Mucosa of descending colon (tissue), 3 donors: ENCODE measurements around the gene ANKRD62. TPM values are rescaled to one million over a fixed set of nuclear protein-coding genes. Genes with fewer than 3 reads are reported as not detected.

Experiments used
- ATAC-seq: fragments of 200-7000 bp; cut with Tn5 transposase; one replicate; pipeline ENCODE4 v1.9.1; 2020; ENCODE audit warnings: mild to moderate bottlenecking, moderate library complexity
- DNase-seq, 3 donors: peaks; one replicate each; pipeline ENCODE4 v3.0.0-alpha.2; 2020
- H3K36me3 ChIP-seq: fragments of 200-600 bp; one replicate; pipeline ENCODE4 v1.8.0; 2021; ENCODE audit warnings: low read depth, mild to moderate bottlenecking
- H3K4me1 ChIP-seq: fragments of 200-600 bp; one replicate; pipeline ENCODE4 v1.8.0; 2021; ENCODE audit warnings: low read depth, mild to moderate bottlenecking
- H3K4me3 ChIP-seq: fragments of 200-600 bp; one replicate; pipeline ENCODE4 v1.8.0; 2021; ENCODE audit warnings: mild to moderate bottlenecking
- H3K9me3 ChIP-seq: fragments of 200-600 bp; one replicate; pipeline ENCODE4 v1.8.0; 2021; ENCODE audit warnings: mild to moderate bottlenecking
- intact Hi-C, 2 donors: fragments of 100-400 bp; cut with DNase I in 1 of 2; cut with micrococcal nuclease in 1 of 2; formaldehyde crosslinking; loops; one replicate each; pipeline versions ENCODE4 v1.11.0 to v1.11.1; 2022; cut with DNase I, micrococcal nuclease
- total RNA-seq, 3 donors: library from RNA; stranded (reverse); fragmentation: NEBNext Ultra II Directional in 2 of 3; extraction: Animal tissue kit (Norgen Biotek cat#: 25700) in 2 of 3; gene quantifications; one replicate each; pipeline versions ENCODE4 v1.2.1 to v1.2.4, GENCODE V29; 2021 to 2023
- TF ChIP-seq, protein P1 (sequence below): fragments of 200-600 bp; IDR thresholded peaks from one replicate; pipeline ENCODE4 v1.8.0; 2022; ENCODE audit warnings: antibody characterized with exemption, mild to moderate bottlenecking
- donor health status: DM: no; HTN: no; CAD: no; lungs with moderate emphysema.
- donor health status: DM: no; HTN: no; CAD: no.
- donor health status: DM: no; HTN: yes; CAD: no.

ANKRD62 gene
- total RNA-seq, 3 donors from 2014 or later = 0.17 to 1.8 TPM; not detected in 1

DNA sequence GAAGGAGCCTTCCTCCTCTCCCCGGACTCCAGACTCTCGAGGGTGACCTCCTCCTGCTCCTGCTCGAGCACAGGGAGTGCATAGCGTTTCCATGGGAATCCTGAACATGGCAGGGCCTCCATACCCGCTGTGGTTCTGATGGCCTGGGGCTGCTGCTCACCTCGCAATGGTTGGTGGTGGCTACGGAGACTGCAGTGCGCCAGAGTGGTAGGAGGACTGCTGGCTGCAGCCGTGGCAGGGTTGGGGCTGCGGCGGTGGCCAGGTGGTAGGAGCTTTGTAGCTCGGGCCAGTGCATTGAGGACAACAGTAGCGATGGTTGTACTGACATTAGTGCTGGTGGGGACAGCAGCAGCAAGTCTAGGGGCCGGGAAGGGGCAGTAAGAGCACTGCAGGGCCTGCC, 32.0 kb upstream of the ANKRD62 start:
- Histone ChIP-seq H3K9me3 (no peaks in the 10 kb centered on the region), H3K36me3 (no peaks in the 10 kb centered on the region), H3K4me1 (no peaks in the 10 kb centered on the region), H3K4me3 (no peak overlapping the region)
- no peak for ATAC-seq
- DNase-seq = no peak
- intact Hi-C loops = no loop called here
- TF ChIP-seq, protein P1, sequence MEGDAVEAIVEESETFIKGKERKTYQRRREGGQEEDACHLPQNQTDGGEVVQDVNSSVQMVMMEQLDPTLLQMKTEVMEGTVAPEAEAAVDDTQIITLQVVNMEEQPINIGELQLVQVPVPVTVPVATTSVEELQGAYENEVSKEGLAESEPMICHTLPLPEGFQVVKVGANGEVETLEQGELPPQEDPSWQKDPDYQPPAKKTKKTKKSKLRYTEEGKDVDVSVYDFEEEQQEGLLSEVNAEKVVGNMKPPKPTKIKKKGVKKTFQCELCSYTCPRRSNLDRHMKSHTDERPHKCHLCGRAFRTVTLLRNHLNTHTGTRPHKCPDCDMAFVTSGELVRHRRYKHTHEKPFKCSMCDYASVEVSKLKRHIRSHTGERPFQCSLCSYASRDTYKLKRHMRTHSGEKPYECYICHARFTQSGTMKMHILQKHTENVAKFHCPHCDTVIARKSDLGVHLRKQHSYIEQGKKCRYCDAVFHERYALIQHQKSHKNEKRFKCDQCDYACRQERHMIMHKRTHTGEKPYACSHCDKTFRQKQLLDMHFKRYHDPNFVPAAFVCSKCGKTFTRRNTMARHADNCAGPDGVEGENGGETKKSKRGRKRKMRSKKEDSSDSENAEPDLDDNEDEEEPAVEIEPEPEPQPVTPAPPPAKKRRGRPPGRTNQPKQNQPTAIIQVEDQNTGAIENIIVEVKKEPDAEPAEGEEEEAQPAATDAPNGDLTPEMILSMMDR = no peak

GRCh38 chr18:12062974-12063373, 30.7 kb upstream of the ANKRD62 start:
- Histone ChIP-seq H3K36me3 (no peaks in the 10 kb centered on the region), H3K4me1 (no peaks in the 10 kb centered on the region), H3K9me3 (no peaks in the 10 kb centered on the region), H3K4me3 (no peak overlapping the region)
- intact Hi-C loops = no loop called here
- TF ChIP-seq, protein P1 = no peak
- no peak for ATAC-seq
- no peak for DNase-seq

GRCh38 chr18:12064086-12064763, 29.4 kb upstream of the ANKRD62 start:
- H3K4me1 ChIP-seq = no peaks in the 10 kb centered on the region
- TF ChIP-seq, protein P1 = no peak
- ATAC-seq = peak; percentile 30
- DNase-seq = no peak
- H3K36me3 ChIP-seq = no peaks in the 10 kb centered on the region
- H3K9me3 ChIP-seq = no peaks in the 10 kb centered on the region
- H3K4me3 ChIP-seq = no peak overlapping the region
- intact Hi-C loops = no loop called here

DNA sequence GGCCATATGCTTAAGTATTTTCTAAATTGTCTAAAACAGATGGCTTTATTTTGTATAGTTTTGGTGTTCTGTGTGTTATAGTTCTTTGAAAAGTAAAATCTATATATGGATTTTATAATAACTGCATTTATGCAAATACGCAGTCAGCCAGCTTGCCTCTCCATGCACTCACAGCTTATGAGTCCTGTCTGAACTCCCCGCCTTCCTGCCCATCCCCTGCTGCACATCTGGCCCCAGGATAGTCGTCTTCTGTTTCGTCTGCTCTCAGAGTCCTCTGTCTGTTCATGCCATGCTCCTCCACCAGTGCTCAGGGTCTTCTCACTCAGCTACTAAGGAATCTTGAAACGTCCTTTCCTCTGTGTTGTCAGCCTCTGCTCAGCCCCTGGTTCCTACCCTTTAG, 28.2 kb upstream of the ANKRD62 start:
- Histone ChIP-seq H3K36me3 (no peaks in the 10 kb centered on the region), H3K4me3 (no peak overlapping the region), H3K9me3 (no peaks in the 10 kb centered on the region), H3K4me1 (no peaks in the 10 kb centered on the region)
- intact Hi-C loops = no loop called here
- ATAC-seq (no peak), DNase-seq (no peak)
- TF ChIP-seq, protein P1 = no peak

DNA sequence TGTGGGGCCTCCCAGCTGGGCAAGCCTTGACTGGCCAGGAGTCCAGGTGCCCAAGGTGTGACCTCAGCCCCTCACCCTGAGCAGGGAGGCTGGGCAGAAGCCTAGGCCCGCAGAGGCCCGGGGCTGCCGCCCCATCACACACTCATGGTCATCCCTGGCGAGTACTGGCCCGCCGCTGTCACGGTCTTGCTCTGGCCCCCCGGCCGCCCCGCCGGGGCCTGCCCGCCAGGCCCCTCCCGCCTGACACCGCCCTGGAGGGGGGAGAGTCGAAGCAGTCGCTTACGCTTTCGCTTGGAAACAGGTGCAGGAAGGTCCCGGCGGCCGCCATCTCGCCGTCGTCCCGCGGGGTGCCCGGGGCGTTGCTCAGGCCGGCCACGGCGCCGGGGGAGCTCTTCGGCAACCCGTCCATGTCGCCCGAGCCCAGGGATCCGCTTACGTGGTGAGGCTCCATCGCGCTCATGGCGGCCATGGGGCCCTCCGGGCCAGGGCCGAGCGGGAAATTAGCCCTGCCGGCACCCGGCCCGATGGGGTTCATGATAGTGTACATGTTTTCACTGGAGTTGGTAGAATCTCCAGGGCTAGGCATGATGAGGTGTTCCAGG, 26.6 kb upstream of the ANKRD62 start:
- no peaks in the 10 kb centered on the region for H3K4me1 ChIP-seq
- DNase-seq (peak in 1 of 3 donors; percentile 38), ATAC-seq (no peak)
- TF ChIP-seq, protein P1 = no peak
- H3K36me3 ChIP-seq = no peaks in the 10 kb centered on the region
- H3K9me3 ChIP-seq = no peaks in the 10 kb centered on the region
- no peak overlapping the region for H3K4me3 ChIP-seq
- intact Hi-C loops = no loop called here
